Measurements from ENCODE around the gene STUM.
A peak's percentile ranks its signal among the peaks of the same experiment; 100 is the strongest.

STUM gene

DNA sequence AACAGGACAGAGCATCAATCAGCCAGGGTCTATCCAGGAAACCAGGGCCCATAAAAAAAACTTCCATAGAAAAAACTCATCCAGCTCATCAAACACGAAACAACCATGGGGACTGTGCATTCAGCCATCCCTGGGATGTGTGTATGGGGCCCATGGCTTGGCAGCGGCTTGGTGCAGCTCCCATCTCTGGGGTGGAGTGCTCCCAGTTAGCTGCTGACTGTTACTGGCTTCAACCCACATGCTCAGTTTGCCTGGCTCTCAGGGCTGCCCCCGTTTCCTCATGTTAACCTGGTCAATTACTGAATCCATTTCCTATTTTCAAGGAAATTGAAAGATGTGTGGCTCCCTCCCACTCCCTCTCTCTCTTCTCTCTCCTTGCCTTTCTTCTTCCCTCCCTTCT lies 37.3 kb upstream of the STUM start:
- Histone ChIP-seq H3K9me3 (ENCODE audit: severe bottlenecking) (no peaks in the 10 kb centered on the region), H3K4me1 (ENCODE audit: insufficient read depth, poor library complexity, severe bottlenecking) (no peaks in the 10 kb centered on the region), H3K4me3 (ENCODE audit: severe bottlenecking) (no peak overlapping the region), H3K36me3 (ENCODE audit: low read depth) (no peaks in the 10 kb centered on the region), H3K27me3 (ENCODE audit: insufficient read depth, poor library complexity, severe bottlenecking) (no peaks in the 10 kb centered on the region), H3K27ac (ENCODE audit: poor library complexity, severe bottlenecking) (no peak overlapping the region)
- ATAC-seq (ENCODE audit: low read depth) = no peak
- DNase-seq (ENCODE audit: low spot score) = no peak
- TF ChIP-seq, protein P1, sequence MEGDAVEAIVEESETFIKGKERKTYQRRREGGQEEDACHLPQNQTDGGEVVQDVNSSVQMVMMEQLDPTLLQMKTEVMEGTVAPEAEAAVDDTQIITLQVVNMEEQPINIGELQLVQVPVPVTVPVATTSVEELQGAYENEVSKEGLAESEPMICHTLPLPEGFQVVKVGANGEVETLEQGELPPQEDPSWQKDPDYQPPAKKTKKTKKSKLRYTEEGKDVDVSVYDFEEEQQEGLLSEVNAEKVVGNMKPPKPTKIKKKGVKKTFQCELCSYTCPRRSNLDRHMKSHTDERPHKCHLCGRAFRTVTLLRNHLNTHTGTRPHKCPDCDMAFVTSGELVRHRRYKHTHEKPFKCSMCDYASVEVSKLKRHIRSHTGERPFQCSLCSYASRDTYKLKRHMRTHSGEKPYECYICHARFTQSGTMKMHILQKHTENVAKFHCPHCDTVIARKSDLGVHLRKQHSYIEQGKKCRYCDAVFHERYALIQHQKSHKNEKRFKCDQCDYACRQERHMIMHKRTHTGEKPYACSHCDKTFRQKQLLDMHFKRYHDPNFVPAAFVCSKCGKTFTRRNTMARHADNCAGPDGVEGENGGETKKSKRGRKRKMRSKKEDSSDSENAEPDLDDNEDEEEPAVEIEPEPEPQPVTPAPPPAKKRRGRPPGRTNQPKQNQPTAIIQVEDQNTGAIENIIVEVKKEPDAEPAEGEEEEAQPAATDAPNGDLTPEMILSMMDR (IDR thresholded peaks at IDR 0.05; ENCODE audit: poor library complexity, severe bottlenecking) = no peak

GRCh38 chr1:226512076-226512728 lies 36.4 kb upstream of the STUM start:
- Histone ChIP-seq H3K27ac (ENCODE audit: poor library complexity, severe bottlenecking) (no peak overlapping the region), H3K27me3 (ENCODE audit: insufficient read depth, poor library complexity, severe bottlenecking) (no peaks in the 10 kb centered on the region), H3K4me3 (ENCODE audit: severe bottlenecking) (no peak overlapping the region), H3K36me3 (ENCODE audit: low read depth) (no peaks in the 10 kb centered on the region), H3K4me1 (ENCODE audit: insufficient read depth, poor library complexity, severe bottlenecking) (no peaks in the 10 kb centered on the region), H3K9me3 (ENCODE audit: severe bottlenecking) (no peaks in the 10 kb centered on the region)
- DNase-seq (ENCODE audit: low spot score) (no peak), ATAC-seq (ENCODE audit: low read depth) (0 out of 3 replicates have a peak, but pooled peaks have one; percentile 35)
- TF ChIP-seq, protein P1 (IDR thresholded peaks at IDR 0.05; ENCODE audit: poor library complexity, severe bottlenecking) = no peak

DNA sequence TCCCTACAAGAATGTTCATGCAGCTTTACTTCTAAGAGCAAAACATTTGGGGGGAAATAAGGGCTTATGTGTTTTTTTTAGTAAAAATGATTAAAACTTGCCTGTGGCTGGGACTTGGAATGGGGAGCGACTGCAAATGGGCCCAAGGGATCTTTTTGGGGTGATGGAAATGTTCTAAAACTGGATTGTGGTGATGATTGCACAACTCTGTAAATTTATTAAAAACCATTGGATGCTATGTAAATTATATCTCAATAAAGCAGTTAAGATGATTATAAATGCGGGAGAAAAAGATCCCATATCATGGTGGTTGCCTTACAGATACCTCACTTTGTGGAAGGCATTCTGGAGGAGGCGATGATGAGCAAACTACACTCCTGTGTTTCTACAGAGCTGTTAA lies 30.2 kb upstream of the STUM start:
- no peaks in the 10 kb centered on the region for H3K36me3 ChIP-seq (ENCODE audit: low read depth)
- no peaks in the 10 kb centered on the region for H3K4me1 ChIP-seq (ENCODE audit: insufficient read depth, poor library complexity, severe bottlenecking)
- TF ChIP-seq, protein P1 (IDR thresholded peaks at IDR 0.05; ENCODE audit: poor library complexity, severe bottlenecking) = no peak
- H3K27me3 ChIP-seq (ENCODE audit: insufficient read depth, poor library complexity, severe bottlenecking) = no peaks in the 10 kb centered on the region
- DNase-seq (ENCODE audit: low spot score) (no peak), ATAC-seq (ENCODE audit: low read depth) (no peak)
- no peak overlapping the region for H3K27ac ChIP-seq (ENCODE audit: poor library complexity, severe bottlenecking)
- H3K9me3 ChIP-seq (ENCODE audit: severe bottlenecking) = no peaks in the 10 kb centered on the region
- no peak overlapping the region for H3K4me3 ChIP-seq (ENCODE audit: severe bottlenecking)

DNA sequence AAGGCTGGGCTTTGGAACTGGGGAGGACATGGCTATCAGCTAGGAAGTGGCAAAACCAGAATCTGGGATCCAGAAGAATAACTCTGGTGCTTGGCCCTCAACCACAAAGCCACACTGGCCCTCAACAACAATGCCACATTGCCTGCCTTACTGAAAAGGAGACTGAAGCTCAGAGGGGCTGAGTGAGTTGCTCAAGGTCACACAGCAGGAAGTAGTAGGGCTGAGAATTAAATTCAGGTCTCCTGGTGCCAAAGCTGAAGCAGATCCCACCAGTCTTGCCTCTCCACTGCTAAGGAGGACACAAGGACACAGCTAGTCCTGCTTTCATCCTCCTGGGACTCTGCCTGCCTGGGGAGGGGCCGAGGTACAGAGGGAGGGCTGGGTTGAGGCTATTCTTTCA lies 29.4 kb upstream of the STUM start:
- Histone ChIP-seq H3K4me1 (ENCODE audit: insufficient read depth, poor library complexity, severe bottlenecking) (no peaks in the 10 kb centered on the region), H3K36me3 (ENCODE audit: low read depth) (no peaks in the 10 kb centered on the region), H3K27me3 (ENCODE audit: insufficient read depth, poor library complexity, severe bottlenecking) (no peaks in the 10 kb centered on the region), H3K27ac (ENCODE audit: poor library complexity, severe bottlenecking) (no peak overlapping the region), H3K9me3 (ENCODE audit: severe bottlenecking) (no peaks in the 10 kb centered on the region), H3K4me3 (ENCODE audit: severe bottlenecking) (no peak overlapping the region)
- ATAC-seq (ENCODE audit: low read depth) (no peak), DNase-seq (ENCODE audit: low spot score) (no peak)
- TF ChIP-seq, protein P1 (IDR thresholded peaks at IDR 0.05; ENCODE audit: poor library complexity, severe bottlenecking) = no peak
